Muscle layer of duodenum (tissue), 2 donors: ENCODE measurements around the gene ELFN1.

ENCODE experiments used
- H3K27ac ChIP-seq: one replicate; pipeline ENCODE4 v1.7.0; 2013; ENCODE audit warnings: mild to moderate bottlenecking, low read length
- H3K27me3 ChIP-seq: one replicate; pipeline ENCODE4 v1.7.0; 2013; ENCODE audit warnings: low read depth, mild to moderate bottlenecking, control low read depth, low read length
- H3K36me3 ChIP-seq, 2 donors: one replicate each; pipeline ENCODE4 v1.7.0; 2013; ENCODE audit warnings: low read length in 2 of 2, control low read depth in 1 of 2, mild to moderate bottlenecking in 1 of 2; ENCODE audit not compliant: insufficient read depth in 2 of 2, control insufficient read depth in 1 of 2
- H3K4me1 ChIP-seq, 2 donors: one replicate each; pipeline ENCODE4 v1.7.0; 2013; ENCODE audit warnings: low read length in 2 of 2, mild to moderate bottlenecking in 2 of 2, control low read depth in 1 of 2, moderate library complexity in 1 of 2; ENCODE audit not compliant: insufficient read depth in 2 of 2, control insufficient read depth in 1 of 2
- H3K4me3 ChIP-seq, 2 donors: one replicate each; pipeline ENCODE4 v1.7.0; 2013; ENCODE audit warnings: low read length in 2 of 2, low read depth in 1 of 2, mild to moderate bottlenecking in 1 of 2
- H3K9me3 ChIP-seq, 2 donors: one replicate each; pipeline ENCODE4 v1.7.0; 2013; ENCODE audit warnings: low read length in 2 of 2, control low read depth in 1 of 2, mild to moderate bottlenecking in 1 of 2; ENCODE audit not compliant: control insufficient read depth in 1 of 2
- donor health status: healthy.

Gene ELFN1

GRCh38 chr7:1753564-1753867, 83.4 kb downstream of the ELFN1 start:
- H3K27ac ChIP-seq = no peak overlapping the region
- peaks cover 0 to 11% of the 10 kb centered on the region in 2 donors for H3K4me1 ChIP-seq
- no peaks in the 10 kb centered on the region for H3K27me3 ChIP-seq
- H3K9me3 ChIP-seq = no peaks in the 10 kb centered on the region
- no peaks in the 10 kb centered on the region for H3K36me3 ChIP-seq
- H3K4me3 ChIP-seq = no peak overlapping the region

- Histone ChIP-seq H3K27ac (no peak overlapping the region), H3K27me3 (no peaks in the 10 kb centered on the region)
These were observed 84.3 kb downstream of the ELFN1 start for GRCh38 chr7:1754345-1754908.

GRCh38 chr7:1755783-1756625, 85.9 kb downstream of the ELFN1 start:
- Histone ChIP-seq H3K27me3 (no peaks in the 10 kb centered on the region), H3K4me1 (no peaks in the 10 kb centered on the region), H3K9me3 (no peaks in the 10 kb centered on the region), H3K4me3 (no peak overlapping the region), H3K36me3 (no peaks in the 10 kb centered on the region), H3K27ac (no peak overlapping the region)

More at GRCh38 chr7:1754345-1754908, 84.3 kb downstream of the ELFN1 start:
- H3K36me3 ChIP-seq = no peaks in the 10 kb centered on the region
- H3K4me3 ChIP-seq = no peak overlapping the region
- peaks cover 0 to 7% of the 10 kb centered on the region in 2 donors for H3K4me1 ChIP-seq
- H3K9me3 ChIP-seq = no peaks in the 10 kb centered on the region

- H3K9me3 ChIP-seq = no peaks in the 10 kb centered on the region
- no peak overlapping the region for H3K4me3 ChIP-seq
- no peak overlapping the region for H3K27ac ChIP-seq
- no peaks in the 10 kb centered on the region for H3K27me3 ChIP-seq
- no peaks in the 10 kb centered on the region for H3K4me1 ChIP-seq
- no peaks in the 10 kb centered on the region for H3K36me3 ChIP-seq
These were observed 87.5 kb downstream of the ELFN1 start for GRCh38 chr7:1757601-1758000.

GRCh38 chr7:1758028-1758858, 88.2 kb downstream of the ELFN1 start:
- H3K9me3 ChIP-seq = peaks cover 0 to 1% of the 10 kb centered on the region in 2 donors
- no peaks in the 10 kb centered on the region for H3K4me1 ChIP-seq
- H3K27ac ChIP-seq = no peak overlapping the region
- no peak overlapping the region for H3K4me3 ChIP-seq
- no peaks in the 10 kb centered on the region for H3K27me3 ChIP-seq
- no peaks in the 10 kb centered on the region for H3K36me3 ChIP-seq

- Histone ChIP-seq H3K9me3 (peaks cover 0 to 8% of the 10 kb centered on the region in 2 donors), H3K4me1 (no peaks in the 10 kb centered on the region), H3K4me3 (no peak overlapping the region), H3K27me3 (no peaks in the 10 kb centered on the region), H3K36me3 (no peaks in the 10 kb centered on the region), H3K27ac (no peak overlapping the region)
These were observed 88.9 kb downstream of the ELFN1 start for GRCh38 chr7:1758859-1759521.

GRCh38 chr7:1761097-1761496, 91.0 kb downstream of the ELFN1 start:
- no peak overlapping the region for H3K27ac ChIP-seq
- no peaks in the 10 kb centered on the region for H3K36me3 ChIP-seq
- H3K9me3 ChIP-seq = peaks cover 0 to 11% of the 10 kb centered on the region in 2 donors
- H3K4me3 ChIP-seq = no peak overlapping the region
- H3K4me1 ChIP-seq = no peaks in the 10 kb centered on the region
- H3K27me3 ChIP-seq = no peaks in the 10 kb centered on the region

- Histone ChIP-seq H3K9me3 (peaks cover 0 to 11% of the 10 kb centered on the region in 2 donors), H3K4me1 (no peaks in the 10 kb centered on the region), H3K36me3 (no peaks in the 10 kb centered on the region), H3K27me3 (no peaks in the 10 kb centered on the region), H3K4me3 (no peak overlapping the region), H3K27ac (no peak overlapping the region)
These were observed 91.7 kb downstream of the ELFN1 start for GRCh38 chr7:1761774-1762173.

- Histone ChIP-seq H3K4me3 (no peak overlapping the region), H3K9me3 (peaks cover 0 to 11% of the 10 kb centered on the region in 2 donors), H3K36me3 (no peaks in the 10 kb centered on the region), H3K27me3 (no peaks in the 10 kb centered on the region), H3K27ac (no peak overlapping the region), H3K4me1 (no peaks in the 10 kb centered on the region)
These were observed 92.3 kb downstream of the ELFN1 start for GRCh38 chr7:1762238-1762945.

- Histone ChIP-seq H3K27me3 (no peaks in the 10 kb centered on the region), H3K4me1 (no peaks in the 10 kb centered on the region), H3K36me3 (no peaks in the 10 kb centered on the region), H3K9me3 (peaks cover 0 to 11% of the 10 kb centered on the region in 2 donors), H3K4me3 (no peak overlapping the region), H3K27ac (no peak overlapping the region)
These were observed 93.0 kb downstream of the ELFN1 start for GRCh38 chr7:1763033-1763432.
